GM21381 (cell line): ENCODE results near the gene EIPR1.
A peak's percentile ranks its signal among the peaks of the same experiment; 100 is the strongest.
"Not testable (repeated sequence)": the region's sequence is repeated elsewhere in the genome, so short reads cannot be mapped to it uniquely, and the experiment has no call there.

Experiments
- ATAC-seq: cut with Tn5 transposase; IDR thresholded peaks from one replicate; pipeline ENCODE4 v1.9.1; 2021; ENCODE audit warnings: mild to moderate bottlenecking, moderate library complexity; ENCODE audit not compliant: unreplicated experiment

Gene EIPR1

GRCh38 chr2:3403587-3404334 is 26.1 kb upstream of the EIPR1 start:
- peak; percentile 99 for ATAC-seq

GRCh38 chr2:3399829-3400228 is 22.2 kb upstream of the EIPR1 start:
- ATAC-seq = no peak

- no peak for ATAC-seq
These were observed 21.8 kb upstream of the EIPR1 start for GRCh38 chr2:3399381-3399780.

GRCh38 chr2:3398857-3399256 is 21.2 kb upstream of the EIPR1 start:
- ATAC-seq = no peak

- ATAC-seq = no peak
These were observed 19.4 kb upstream of the EIPR1 start for GRCh38 chr2:3396920-3397559.

- ATAC-seq = no peak
These were observed 14.6 kb upstream of the EIPR1 start for GRCh38 chr2:3392216-3392615.

GRCh38 chr2:3390041-3390440 is 12.4 kb upstream of the EIPR1 start:
- no peak for ATAC-seq

- no peak for ATAC-seq
These were observed 11.6 kb upstream of the EIPR1 start for GRCh38 chr2:3389193-3389592.

GRCh38 chr2:3388412-3388738 is 10.8 kb upstream of the EIPR1 start:
- no peak for ATAC-seq

- ATAC-seq = no peak
These were observed 10.2 kb upstream of the EIPR1 start for GRCh38 chr2:3387644-3388411.

GRCh38 chr2:3387011-3387410 is 9.4 kb upstream of the EIPR1 start:
- ATAC-seq = no peak

- no peak for ATAC-seq
These were observed 8.9 kb upstream of the EIPR1 start for GRCh38 chr2:3386448-3386958.

- ATAC-seq = peak; percentile 76
These were observed 2.3 kb upstream of the EIPR1 start, which contains the start of gene TRAPPC12 for GRCh38 chr2:3379647-3380534. TRAPPC12 (plus strand) TSS chr2:3379694; CDS start chr2:3387624, 7,930 bp downstream.

- ATAC-seq = no peak
These were observed 1.7 kb upstream of the EIPR1 start for GRCh38 chr2:3379339-3379646.

GRCh38 chr2:3377279-3377611 is 373 bp downstream of the EIPR1 start:
- peak; percentile 10 for ATAC-seq

GRCh38 chr2:3376821-3377220 is 797 bp downstream of the EIPR1 start:
- no peak for ATAC-seq

- not testable (repeated sequence) for ATAC-seq
These were observed 8.1 kb downstream of the EIPR1 start for GRCh38 chr2:3369340-3370181.

GRCh38 chr2:3368261-3368722 is 9.3 kb downstream of the EIPR1 start:
- ATAC-seq = no peak

GRCh38 chr2:3365219-3365618 is 12.4 kb downstream of the EIPR1 start:
- no peak for ATAC-seq
